NCI-H748 (cell line): Measurements from ENCODE around the gene ACKR3.

ENCODE experiments used
- DNase-seq: peaks from one replicate; lab custom pipeline; 2025; ENCODE audit not compliant: unreplicated experiment; lab: John Stamatoyannopoulos, UW

The ACKR3 gene

DNA sequence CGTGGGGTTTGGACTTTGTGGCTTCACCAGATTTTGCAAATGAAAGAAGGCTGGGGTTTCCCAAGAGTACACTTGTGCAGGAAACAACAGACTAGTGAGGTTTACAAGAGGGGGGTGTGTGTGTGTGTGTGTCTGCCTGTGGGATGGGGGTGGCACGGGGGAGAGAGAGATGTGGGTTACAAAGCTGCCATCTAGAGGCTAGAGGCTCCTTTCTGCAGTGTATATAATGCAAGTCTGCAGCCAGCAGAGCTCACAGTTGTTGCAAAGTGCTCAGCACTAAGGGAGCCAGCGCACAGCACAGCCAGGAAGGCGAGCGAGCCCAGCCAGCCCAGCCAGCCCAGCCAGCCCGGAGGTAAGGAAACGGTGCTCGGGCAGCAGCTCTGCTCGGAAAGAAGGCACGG, at the start of gene ACKR3:
Gene ACKR3, plus strand, starts transcription at position 253 of the 401 bp plus-strand sequence. CDS start 10,641 bp downstream, outside the sequence.
- peak; percentile 83 for DNase-seq

DNA sequence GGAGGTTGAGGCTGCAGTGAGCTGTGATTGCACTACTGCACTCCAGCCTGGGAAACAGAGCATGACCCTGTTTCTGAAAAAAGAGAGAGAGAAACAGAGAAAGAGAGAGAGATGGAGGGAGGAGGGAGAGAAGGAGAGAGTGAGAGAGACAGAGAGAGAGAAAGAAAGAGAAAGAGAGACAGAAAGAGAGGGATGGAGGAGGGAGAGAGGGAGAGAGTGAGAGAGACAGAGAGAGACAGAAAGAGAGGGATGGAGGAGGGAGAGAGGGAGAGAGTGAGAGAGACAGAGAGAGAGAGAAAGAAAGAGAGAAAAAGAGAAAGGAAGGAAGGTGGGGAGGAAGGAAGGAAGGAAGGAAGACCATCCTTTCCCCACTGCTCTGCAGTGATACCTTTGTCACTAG, 48.1 kb upstream of the ACKR3 start:
- no peak for DNase-seq

DNA sequence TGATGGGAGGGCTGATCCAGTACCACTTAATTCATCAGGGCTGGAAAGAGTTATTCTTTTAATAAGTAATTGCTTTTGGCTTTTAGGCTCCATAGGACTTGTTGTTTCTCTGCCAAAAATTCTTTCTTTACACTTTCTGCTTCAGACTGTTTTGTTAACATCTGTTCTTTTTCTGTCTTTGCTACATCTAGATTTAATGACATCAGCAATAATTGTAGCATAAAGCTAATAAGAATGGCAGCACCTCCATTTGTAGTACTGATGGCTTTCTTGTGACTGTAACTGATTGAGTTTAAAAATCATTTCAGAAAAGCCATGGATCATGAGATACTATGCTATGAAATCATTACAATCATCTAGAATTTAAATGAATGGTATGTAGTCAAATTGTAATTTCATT, 46.4 kb upstream of the ACKR3 start:
- DNase-seq, result no peak

DNA sequence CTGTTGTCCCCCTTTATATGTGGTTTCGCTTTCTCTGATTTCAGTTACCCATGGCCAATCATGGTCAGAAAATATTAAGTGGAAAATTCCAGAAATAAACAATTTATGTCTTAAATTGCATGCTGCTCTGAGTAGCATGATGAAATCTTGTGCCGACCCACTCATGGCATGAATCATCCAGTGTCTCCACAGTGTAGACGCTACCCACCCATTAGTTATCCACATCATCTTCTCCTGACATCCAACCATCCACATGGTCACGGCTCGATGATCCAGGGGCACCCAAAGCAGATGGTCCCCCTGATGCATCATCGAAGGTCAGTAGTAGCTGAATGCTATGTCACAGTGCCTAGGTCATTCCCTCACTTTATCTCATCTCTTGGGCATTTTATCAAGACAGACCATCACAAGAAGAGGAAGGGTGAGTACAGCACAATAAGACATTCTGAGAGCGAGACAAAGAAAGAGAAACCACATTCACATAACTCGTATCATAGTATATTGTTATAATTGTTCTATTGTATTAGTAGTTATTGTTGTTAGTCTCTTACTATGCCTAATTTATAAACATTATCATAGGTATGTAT, 44.1 kb upstream of the ACKR3 start:
- DNase-seq, result no peak

DNA sequence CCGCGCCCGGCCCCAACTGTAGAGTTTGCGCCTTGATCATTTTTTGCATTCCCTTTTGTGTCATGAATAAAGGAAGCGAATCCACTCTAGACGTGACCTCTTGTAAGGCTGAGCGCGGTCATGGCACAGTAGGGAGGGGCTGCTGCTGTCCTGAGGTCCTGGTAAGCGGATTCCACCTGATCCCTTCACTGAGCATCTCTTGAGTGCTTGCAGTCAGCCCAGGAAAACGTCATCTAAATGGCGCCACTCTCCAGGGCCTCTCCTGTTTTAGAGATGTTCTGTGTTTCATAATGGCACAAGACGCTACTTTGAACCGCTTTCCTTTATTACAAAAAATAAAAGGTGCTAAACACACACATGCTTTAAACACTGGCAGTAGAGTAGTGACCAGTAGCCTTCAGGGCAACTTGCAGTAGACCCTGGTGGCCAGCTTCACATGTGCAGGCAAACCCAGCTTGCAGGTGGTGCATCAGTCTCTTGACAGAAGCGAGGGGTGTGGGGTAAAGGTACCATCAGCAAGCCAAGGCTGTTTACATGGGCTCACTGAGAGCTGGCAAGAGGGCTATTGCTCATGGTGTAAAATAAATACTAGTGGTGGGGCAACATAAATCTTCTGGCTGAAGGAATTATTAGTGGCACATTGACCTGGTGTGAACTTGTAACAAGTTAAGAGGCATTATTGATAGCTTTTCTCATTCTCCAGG, 43.0 kb upstream of the ACKR3 start:
- DNase-seq, result peak; percentile 9

DNA sequence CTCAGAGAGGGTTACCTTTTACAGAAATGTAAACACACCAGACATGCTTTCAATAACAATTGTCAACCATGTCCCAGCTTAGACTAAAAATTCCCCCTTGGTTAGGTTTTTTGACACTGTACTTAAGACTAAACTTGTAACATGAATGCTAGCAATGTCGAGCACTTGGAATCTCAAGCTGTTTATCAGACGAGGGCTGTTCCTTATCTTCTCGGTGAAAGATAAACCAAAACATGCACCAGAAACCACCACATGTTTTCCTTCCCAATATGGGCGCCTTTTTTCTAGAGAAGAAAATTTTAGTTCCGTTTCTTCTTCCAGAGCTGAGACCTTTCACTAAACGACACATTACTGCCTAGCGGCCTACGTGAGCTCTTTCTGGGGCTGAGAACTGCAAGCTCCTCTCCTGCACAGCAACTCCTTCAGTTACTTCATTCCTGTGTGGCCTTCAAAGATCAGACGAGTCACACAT, 42.4 kb upstream of the ACKR3 start:
- no peak for DNase-seq

DNA sequence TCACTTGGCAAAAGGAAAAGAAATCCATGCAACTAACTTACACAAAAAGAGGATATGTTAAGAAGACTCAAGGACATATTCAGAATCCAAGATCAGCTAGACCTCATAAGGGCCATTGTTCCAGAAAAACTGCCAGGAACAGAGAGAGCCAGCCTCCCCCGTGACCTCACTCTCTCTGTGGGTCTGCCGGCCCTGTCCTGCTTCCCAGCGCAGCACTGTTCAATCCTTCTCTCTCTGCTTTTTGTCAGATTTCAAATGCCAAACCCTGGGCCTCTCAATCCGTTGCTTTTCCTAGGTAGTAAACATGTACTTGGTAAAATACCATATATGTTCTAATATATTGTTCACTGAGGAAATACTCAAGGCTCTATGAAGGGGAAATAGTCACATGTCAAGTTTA, 40.0 kb upstream of the ACKR3 start:
- no peak for DNase-seq

DNA sequence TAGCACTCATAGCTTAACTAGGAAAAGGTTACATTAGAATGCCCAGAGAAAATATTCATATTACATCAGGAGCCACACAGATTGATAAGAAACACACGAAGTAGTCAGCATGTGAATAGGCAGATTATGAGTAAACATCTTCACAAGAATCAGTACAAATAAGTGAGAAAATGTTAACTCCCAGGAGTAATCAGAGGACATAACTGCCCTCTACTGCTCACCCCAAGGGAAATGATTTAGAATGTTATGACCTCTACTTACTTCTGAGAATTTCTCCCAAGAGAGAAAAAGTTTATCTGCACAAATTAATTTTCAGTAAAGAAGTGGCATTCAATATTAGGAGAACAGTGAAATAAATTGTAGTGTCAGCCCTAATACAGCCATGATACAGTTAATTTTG, 39.1 kb upstream of the ACKR3 start:
- no peak for DNase-seq

DNA sequence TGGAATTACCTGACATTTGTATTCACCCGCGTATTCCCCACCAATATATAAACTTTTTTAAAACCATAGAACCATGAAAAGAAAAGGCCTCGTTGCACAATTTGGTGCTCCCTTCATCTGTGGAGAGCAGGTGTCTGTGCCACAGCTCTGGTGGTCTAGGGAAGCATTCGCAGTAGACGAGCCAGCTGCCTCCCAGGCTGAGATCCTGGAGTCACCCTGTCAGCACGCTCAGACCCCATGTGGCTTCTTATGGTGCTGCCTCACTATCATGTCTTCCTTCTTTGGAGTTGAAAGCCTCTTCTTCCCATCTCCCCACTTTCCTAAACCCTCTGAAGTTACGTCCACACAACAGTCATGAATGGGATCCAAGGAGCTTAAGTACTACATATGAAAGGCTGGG, 38.4 kb upstream of the ACKR3 start:
- no peak for DNase-seq

DNA sequence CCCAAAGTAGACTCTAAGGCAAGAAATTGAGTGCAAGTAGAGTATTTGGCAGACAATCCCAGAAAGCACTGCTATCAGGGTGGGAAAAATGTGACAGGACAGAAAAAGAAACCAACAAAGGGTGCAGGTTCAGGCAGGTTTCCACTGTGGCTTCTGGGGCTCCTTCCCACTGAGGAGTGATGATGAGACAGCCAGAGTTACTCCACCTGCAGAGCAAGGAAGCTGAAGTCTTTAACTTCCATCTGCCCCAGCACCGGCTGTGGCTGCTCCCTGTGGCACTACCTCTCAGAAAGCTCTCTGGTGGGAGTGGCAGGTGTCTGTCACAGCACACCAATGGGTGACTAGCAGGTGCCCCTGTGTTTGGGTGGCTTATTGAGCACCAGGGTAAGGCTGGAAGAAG, 37.6 kb upstream of the ACKR3 start:
- DNase-seq, result no peak

DNA sequence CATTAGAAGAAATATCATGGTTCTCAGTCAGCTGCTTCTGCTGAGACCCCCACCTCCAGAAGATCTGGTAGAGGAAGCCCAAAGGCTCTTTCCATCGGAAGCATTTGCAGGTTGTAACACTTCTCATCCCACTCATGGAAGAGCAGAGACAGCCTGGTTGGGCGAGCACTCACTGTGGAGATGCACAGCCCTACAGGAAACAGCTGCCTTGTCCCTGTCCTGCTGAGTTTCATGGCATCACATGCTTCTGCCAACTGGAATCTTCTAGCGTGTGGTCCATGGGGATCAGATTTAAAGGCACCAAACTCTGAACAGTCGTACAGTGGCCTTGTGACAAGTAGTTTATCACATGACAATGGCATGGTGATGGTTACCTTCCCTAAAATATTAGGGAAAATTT, 36.3 kb upstream of the ACKR3 start:
- DNase-seq, result no peak

DNA sequence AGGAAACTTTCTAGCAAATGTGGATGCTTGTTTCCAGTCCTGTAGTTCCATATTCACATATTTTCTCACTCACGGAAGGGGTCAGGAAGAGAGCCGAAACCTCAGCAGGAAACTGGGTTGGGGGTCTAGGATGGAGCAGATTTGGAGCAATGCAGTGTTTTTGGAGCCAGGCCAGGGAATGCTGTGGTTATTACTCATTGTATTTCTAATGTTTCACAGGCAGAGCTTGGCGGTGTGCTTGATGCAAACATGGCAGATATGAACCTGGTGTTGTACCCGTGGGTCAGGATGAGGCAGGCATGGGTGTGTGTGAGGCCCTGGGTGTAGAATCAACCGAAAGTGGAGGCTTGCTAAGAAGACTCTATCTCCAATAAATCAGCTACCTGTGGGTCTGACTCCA, 34.6 kb upstream of the ACKR3 start:
- DNase-seq, result no peak

DNA sequence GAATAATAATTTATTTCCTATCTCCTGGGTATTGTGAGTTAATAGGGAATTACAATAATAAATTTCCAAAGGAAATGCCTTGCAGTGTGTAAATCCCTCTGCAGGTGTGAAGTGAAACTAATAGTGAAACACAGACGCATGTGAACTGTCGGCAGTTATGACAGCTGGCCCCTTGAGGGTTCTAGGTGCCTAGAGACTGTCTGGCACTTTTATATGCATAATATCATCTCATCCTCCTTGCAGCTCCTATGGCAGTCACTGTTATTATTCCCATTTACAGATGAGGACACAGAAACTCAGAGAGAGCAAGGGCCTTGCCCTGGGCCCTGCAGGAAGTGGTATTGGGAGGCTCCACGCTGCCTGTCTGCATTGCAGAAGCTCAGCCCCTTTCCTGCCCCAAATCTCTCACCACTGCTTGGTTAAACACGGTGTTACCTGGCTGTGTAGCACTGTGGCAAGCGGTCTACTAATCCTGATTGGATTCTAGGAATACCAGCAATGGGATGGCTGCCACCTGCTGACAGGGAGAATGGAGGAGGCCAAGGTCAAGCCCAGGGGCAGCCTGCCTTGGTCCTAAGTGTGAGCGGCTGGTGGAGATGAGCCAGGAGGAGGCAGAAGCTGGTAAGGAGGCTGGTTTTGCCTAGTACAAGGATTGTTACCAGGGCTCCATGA, 32.8 kb upstream of the ACKR3 start:
- DNase-seq, result no peak

DNA sequence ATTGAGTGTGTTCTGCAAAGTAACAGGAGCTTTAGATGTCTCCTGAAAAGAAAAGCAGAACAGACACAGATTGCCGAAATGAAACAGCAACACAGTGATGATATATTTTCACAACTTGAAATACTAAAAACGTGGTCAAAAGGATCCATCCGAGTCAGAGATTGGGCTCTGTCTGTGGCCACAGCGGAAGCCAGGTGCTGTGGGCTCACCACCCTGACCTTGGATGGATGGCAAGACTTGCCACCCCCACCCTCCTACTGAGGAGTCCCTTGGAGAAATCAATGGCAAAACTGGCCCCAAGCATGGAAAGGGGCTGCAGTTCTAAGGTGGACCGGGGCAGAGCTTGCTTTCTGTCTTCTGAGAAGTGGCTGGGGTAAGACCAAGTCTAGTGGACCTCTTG, 31.4 kb upstream of the ACKR3 start:
- no peak for DNase-seq

DNA sequence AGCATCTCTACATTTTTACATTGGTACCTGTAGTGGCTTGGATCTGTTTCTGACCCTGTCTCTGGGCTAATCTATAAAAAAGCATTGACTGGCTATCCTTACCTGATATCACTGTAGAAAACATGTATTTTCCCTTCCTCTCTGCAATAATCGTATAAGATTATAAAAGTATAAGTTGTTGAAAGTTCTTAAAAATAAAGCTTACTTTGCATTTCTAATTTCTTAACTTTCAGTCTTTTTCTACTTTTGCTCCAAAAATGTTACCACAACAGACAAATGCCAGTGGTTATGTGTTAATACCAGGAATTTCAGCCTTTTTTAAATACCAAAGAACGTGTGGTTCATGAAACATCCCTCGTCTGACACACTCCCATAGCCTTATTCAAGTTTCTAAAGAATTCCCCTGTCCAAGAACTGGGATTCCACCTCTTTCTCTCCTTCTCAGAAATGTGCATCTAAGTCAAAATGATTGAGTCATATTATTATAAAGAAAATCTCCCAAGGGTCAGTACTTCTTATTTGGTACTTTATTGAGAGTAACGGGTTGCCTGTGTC, 28.5 kb upstream of the ACKR3 start:
- DNase-seq, result no peak

DNA sequence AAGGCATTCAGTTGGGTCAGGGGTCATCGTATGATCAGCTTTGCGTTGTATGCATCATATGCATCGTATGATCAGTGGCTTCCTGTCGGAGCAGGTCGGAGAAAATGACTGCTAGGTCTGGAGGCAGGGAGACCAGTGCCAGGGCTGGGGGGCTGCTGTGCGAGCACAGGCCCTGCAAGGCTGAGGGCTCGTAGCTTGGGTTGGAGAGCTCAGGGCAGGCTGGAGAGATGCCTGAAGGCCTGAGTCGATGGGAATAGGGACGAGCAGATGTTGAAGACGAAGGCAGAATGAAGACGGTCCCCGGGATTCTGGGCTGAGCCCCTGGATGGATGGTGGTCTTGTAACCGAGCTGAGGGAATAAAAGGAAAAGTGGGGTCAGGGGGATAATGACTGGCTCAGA, 25.3 kb upstream of the ACKR3 start:
- no peak for DNase-seq

DNA sequence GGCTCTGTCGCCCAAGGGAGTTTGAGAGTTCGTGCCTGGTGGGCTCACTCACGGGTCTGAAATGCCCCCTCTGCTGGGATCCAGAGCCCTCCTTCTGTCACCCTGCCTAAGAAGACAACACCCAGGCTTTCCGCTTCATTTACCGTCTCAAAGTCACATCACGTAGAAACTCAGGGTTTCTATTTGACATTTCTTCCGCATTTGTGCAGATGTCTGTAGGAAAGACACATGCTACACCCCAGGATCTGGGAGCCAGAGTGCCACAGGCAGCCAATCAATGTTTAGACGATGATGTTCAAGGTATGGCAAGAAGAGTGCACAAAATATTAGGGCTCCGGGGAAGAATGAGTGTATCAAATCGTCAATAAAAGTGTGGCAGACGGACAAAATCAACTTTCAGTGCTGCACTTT, 24.4 kb upstream of the ACKR3 start:
- no peak for DNase-seq

DNA sequence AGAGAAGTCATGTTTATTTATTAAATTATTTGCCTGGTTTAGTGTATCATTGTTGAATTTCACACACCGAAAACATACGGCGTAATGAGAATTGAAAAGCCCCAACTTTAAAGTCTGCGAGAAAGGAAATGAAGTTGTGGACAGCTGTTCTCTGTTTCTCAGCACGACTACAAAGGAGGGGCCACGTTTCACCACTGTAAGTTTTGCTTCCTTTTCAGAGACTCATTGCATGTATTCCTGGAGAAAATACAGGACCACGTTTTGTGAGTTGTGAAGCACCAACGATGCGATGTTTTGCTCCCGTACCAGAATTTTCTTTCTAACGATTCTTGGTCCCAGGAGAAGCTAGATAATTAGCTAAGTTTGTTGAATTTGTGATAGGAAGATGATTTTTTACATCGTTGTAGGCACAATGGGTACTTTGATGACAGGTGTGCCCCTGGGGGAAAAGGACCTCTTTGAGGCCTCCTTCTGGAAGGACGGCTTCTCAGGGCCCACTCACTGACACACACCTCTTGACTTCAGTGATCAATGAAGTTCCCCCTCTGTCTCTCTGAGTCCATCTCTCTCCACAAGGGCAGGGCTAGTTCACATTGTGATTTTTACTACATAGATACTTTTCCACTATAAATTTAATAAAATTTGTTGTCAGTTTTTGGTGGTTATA, 23.7 kb upstream of the ACKR3 start:
- DNase-seq, result no peak

DNA sequence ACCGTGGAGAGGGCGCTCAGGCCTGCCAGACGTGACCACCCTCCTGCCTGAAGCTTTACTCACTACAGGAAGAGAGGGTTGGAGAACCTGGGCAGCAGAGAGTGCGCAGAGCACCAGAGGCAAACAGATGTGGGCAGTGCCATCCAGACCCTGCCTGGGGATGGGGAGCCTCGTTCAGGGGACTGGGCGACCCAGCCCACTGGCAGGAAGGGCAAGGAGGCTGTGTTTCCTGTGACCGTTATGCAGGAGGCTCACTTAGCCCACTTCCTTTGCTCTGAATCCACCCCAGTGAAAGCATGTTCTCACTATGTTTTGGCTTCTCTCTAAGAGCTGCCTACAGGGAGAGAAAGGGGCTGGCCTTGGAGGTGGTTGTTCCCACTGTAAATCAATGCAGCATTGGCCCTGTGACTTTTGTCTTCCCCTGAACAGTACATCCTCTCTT, 23.0 kb upstream of the ACKR3 start:
- no peak for DNase-seq

DNA sequence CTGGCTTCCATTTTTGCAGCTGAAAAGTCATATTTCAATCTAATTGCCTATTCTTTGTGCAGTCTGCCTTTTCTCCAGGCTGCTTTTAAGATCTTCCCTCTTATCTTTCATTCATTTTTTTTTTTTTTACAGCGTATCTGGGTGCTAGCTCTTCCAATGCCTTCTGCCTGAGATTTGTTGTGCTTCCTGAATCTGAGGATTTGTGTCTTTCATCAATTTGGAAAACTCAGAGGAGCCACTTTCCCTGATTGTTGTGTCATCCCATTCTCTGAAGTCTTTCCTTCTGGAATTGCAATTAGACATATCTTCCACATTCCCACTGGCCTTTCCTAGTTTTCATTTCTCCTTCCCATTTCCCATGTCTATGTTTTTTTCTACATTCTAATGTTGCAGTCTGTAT, 21.9 kb upstream of the ACKR3 start:
- DNase-seq, result no peak

DNA sequence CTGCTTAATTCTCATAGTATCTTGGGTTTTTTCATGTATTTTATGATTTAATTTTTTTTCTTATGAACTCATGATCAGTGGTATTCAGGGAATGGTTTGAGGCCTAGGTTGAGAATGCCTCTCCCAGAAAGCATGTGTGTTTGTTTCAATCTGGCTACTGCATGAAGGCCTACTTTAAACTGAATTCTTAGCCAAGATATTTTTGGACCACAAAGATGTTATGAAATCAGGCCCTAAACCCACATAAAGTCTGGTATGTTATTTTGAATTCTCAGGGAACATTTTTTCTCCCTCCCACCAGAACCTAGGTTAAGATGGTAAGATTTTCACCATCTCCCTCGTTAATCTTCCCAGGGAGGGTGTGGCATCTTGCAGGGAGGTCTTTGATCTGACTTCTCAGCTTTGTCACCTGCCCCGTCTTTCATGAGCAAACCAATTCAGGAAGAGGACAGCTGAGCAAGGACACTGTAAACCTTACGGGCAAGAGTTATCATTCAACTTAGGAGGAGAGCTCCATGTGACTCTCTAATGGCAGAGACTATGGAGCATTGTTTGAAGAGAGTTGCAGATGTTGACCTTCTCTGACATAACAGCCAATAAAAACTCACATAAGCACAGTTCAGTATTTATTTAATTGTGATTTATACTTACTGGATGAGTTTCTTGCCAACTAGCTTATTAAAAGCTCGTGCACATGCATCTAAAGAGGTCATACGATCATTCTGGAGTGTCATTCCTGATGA, 21.3 kb upstream of the ACKR3 start:
- no peak for DNase-seq
